Measurements from ENCODE around the gene ZNF521.

GRCh38 chr18:25033747-25034471, 318.1 kb downstream of the ZNF521 start:
- TF ChIP-seq, protein P1, sequence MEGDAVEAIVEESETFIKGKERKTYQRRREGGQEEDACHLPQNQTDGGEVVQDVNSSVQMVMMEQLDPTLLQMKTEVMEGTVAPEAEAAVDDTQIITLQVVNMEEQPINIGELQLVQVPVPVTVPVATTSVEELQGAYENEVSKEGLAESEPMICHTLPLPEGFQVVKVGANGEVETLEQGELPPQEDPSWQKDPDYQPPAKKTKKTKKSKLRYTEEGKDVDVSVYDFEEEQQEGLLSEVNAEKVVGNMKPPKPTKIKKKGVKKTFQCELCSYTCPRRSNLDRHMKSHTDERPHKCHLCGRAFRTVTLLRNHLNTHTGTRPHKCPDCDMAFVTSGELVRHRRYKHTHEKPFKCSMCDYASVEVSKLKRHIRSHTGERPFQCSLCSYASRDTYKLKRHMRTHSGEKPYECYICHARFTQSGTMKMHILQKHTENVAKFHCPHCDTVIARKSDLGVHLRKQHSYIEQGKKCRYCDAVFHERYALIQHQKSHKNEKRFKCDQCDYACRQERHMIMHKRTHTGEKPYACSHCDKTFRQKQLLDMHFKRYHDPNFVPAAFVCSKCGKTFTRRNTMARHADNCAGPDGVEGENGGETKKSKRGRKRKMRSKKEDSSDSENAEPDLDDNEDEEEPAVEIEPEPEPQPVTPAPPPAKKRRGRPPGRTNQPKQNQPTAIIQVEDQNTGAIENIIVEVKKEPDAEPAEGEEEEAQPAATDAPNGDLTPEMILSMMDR (IDR thresholded peaks at IDR 0.05) = no peak
- no peak for TF ChIP-seq POLR2AphosphoS5 (IDR thresholded peaks at IDR 0.05)
